Esophagus squamous epithelium (tissue), 5 donors: Measurements from ENCODE around the gene PLCB3. TPM values are rescaled to one million over a fixed set of nuclear protein-coding genes. Genes with fewer than 3 reads are reported as not detected.

Experiments
- DNase-seq: peaks from one replicate; lab custom pipeline; 2025; lab: John Stamatoyannopoulos, UW
- H3K27ac ChIP-seq, 4 donors: fragments of 200-600 bp; sonication (generic); one replicate each; pipeline ENCODE4 v1.5.1; 2016 to 2019; ENCODE audit warnings: mild to moderate bottlenecking in 1 of 4
- H3K27me3 ChIP-seq, 4 donors: fragments of 200-600 bp; sonication (generic); 1 replicate in 3 of 4; 2 replicates in 1 of 4; pipeline versions ENCODE4 v1.5.1 to v1.6.0; 2017 to 2021; ENCODE audit warnings: antibody characterized with exemption in 1 of 4
- H3K36me3 ChIP-seq, 3 donors: fragments of 200-600 bp; sonication (generic); one replicate each; pipeline ENCODE4 v1.5.1; 2016 to 2019
- H3K4me1 ChIP-seq, 3 donors: fragments of 200-600 bp; sonication (generic); one replicate each; pipeline ENCODE4 v1.5.1; 2017 to 2019
- H3K4me3 ChIP-seq, 4 donors: fragments of 200-600 bp; sonication (generic); 1 replicate in 3 of 4; 2 replicates in 1 of 4; pipeline ENCODE4 v1.5.1; 2016 to 2019; ENCODE audit warnings: mild to moderate bottlenecking in 2 of 4, moderate library complexity in 1 of 4
- H3K9me3 ChIP-seq, 3 donors: fragments of 200-600 bp; sonication (generic); one replicate each; pipeline ENCODE4 v1.5.1; 2016 to 2019
- CTCF ChIP-seq, 6 experiments: fragments of 450-650 bp in 4 of 6; fragments of 200-600 bp in 2 of 6; sonication (generic) in 2 of 6; IDR thresholded peaks; one replicate each; pipeline ENCODE4 v1.5.1; 2016 to 2019; ENCODE audit warnings: antibody characterized with exemption in 6 of 6, mild to moderate bottlenecking in 4 of 6, moderate library complexity in 4 of 6
- POLR2A ChIP-seq, 4 donors: fragments of 450-650 bp; IDR thresholded peaks; one replicate each; pipeline ENCODE4 v1.6.1; 2017; ENCODE audit warnings: antibody characterized with exemption in 4 of 4, mild to moderate bottlenecking in 4 of 4, moderate library complexity in 3 of 4
- WGBS, 2 donors: methylation state at CpG; one replicate each; pipeline ENCODE4 v1.1.5; 2018; 5-methylcytosine and 5-hydroxymethylcytosine counted together
- intact Hi-C: fragments of 100-400 bp; cut with DNase I; formaldehyde crosslinking; loops from one replicate; pipeline ENCODE4 v1.15.0; 2022
- total RNA-seq, 4 donors: library from RNA; depleted of rRNA; stranded (reverse); fragments of >200 nt; gene quantifications; one replicate each; pipeline ENCODE4 v1.1.0, GENCODE V29; 2016
- donor health status: DM: yes; HTN: yes; CAD: no.

The PLCB3 gene
- total RNA-seq, 4 donors from 2014 or later, result 29.8 to 54.5 (median 42.4) TPM

GRCh38 chr11:64224891-64225607 is 26.3 kb upstream of the PLCB3 start:
- peaks cover 26 to 76% (median 31%) of the 10 kb centered on the region in 3 donors for H3K4me1 ChIP-seq
- DNase-seq, result no peak
- H3K27ac ChIP-seq, result peak overlapping the region; percentile 90 to 97 (median 93)
- H3K27me3 ChIP-seq, result no peaks in the 10 kb centered on the region
- no peak for TF ChIP-seq CTCF (IDR thresholded peaks at IDR 0.05)
- TF ChIP-seq POLR2A (IDR thresholded peaks at IDR 0.05), result no peak
- peaks cover 0 to 27% (median 6%) of the 10 kb centered on the region in 3 donors for H3K36me3 ChIP-seq
- H3K4me3 ChIP-seq, result peak overlapping the region; percentile 60 to 91 (median 84)
- intact Hi-C loops, result no loop called here
- 56 to 85% methylated on average over 6 to 8 of the region's 22 CpGs for WGBS, 2 donors
- no peaks in the 10 kb centered on the region for H3K9me3 ChIP-seq

GRCh38 chr11:64225608-64226506 is 25.5 kb upstream of the PLCB3 start, which contains the start of the genes NUDT22 and TRPT1:
Gene NUDT22 (plus strand): TSS chr11:64226274. CDS start chr11:64226653, 379 bp downstream.
Gene TRPT1 (minus strand): TSS chr11:64226186. CDS start chr11:64225860, 326 bp downstream.
- Histone ChIP-seq H3K27me3 (no peaks in the 10 kb centered on the region), H3K4me3 (peak within 1 kb of the TSS; percentile 60 to 91 (median 84)), H3K36me3 (peaks cover 0 to 19% (median 0%) of the 10 kb centered on the region in 3 donors), H3K27ac (peak within 1 kb of the TSS; percentile 90 to 97 (median 93)), H3K4me1 (peaks cover 26 to 81% (median 31%) of the 10 kb centered on the region in 3 donors), H3K9me3 (no peaks in the 10 kb centered on the region)
- 2% methylated on average over 13 of the region's 54 CpGs; no CpG with 5 or more reads in 1 of the 2 donors for WGBS, 2 donors
- DNase-seq, result no peak
- intact Hi-C loops, result no loop called here
- TF ChIP-seq POLR2A (IDR thresholded peaks at IDR 0.05), result peak in 2 of 4 donors; percentile 86 to 93
- TF ChIP-seq CTCF (IDR thresholded peaks at IDR 0.05), result peak in 3 of 6 experiments; percentile 18 to 37 (median 32)

GRCh38 chr11:64226507-64227051 is 24.8 kb upstream of the PLCB3 start:
- Histone ChIP-seq H3K36me3 (peaks cover 0 to 12% (median 0%) of the 10 kb centered on the region in 3 donors), H3K4me3 (peak overlapping the region; percentile 60 to 91 (median 84)), H3K27ac (peak overlapping the region; percentile 90 to 97 (median 93)), H3K27me3 (no peaks in the 10 kb centered on the region), H3K4me1 (peaks cover 26 to 88% (median 39%) of the 10 kb centered on the region in 3 donors), H3K9me3 (no peaks in the 10 kb centered on the region)
- WGBS, 2 donors, result 40% methylated on average over 1 of the region's 26 CpGs; no CpG with 5 or more reads in 1 of the 2 donors
- no peak for DNase-seq
- intact Hi-C loops, result no loop called here
- no peak for TF ChIP-seq CTCF (IDR thresholded peaks at IDR 0.05)
- peak in 2 of 4 donors; percentile 9 to 17 for TF ChIP-seq POLR2A (IDR thresholded peaks at IDR 0.05)

- Histone ChIP-seq H3K36me3 (peaks cover 0 to 10% (median 0%) of the 10 kb centered on the region in 3 donors), H3K4me1 (peaks cover 26 to 95% (median 44%) of the 10 kb centered on the region in 3 donors), H3K27ac (peak overlapping the region; percentile 90 to 97 (median 93)), H3K27me3 (no peaks in the 10 kb centered on the region), H3K9me3 (no peaks in the 10 kb centered on the region), H3K4me3 (peak overlapping the region; percentile 60 to 91 (median 84))
- 35% methylated on average over 2 of the region's 3 CpGs for WGBS, 2 donors
- TF ChIP-seq CTCF (IDR thresholded peaks at IDR 0.05) (no peak), POLR2A (IDR thresholded peaks at IDR 0.05) (no peak)
- no peak for DNase-seq
- intact Hi-C loops, result no loop called here
These were observed 23.8 kb upstream of the PLCB3 start for GRCh38 chr11:64227405-64227956.
